ENCODE measurements around the gene SLCO1C1. TPM values are rescaled to one million over a fixed set of nuclear protein-coding genes. Genes with fewer than 3 reads are reported as not detected.

The SLCO1C1 gene
- total RNA-seq, 6 experiments from 2014 or later = not detected

DNA sequence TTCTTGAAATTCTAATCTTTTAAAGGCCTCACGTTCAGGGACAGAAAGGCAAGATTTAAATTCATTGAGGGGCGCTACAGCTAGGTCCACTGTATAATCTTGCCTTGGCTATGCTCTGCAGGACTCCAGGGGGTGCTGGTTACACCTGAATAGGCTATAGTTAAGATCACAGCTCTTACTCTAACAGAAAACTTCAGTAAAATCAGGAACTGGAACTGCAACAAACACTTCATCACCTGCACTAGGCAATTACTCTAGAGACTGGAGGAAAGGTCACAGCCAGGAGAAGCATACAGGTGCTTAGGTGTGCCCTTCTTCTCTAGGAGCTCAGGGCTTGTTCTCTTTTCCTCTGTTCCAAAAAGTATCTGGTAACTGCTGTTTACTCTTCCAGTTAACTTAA is 20.9 kb downstream of the SLCO1C1 start:
- H3K4me3 Mint-ChIP-seq = no peak overlapping the region
- DNase-seq = no peak
- H3K27me3 Mint-ChIP-seq (ENCODE audit: insufficient read depth) = no peaks in the 10 kb centered on the region
- no peaks in the 10 kb centered on the region for H3K36me3 Mint-ChIP-seq (ENCODE audit: low read depth)
- TF ChIP-seq, protein P1, sequence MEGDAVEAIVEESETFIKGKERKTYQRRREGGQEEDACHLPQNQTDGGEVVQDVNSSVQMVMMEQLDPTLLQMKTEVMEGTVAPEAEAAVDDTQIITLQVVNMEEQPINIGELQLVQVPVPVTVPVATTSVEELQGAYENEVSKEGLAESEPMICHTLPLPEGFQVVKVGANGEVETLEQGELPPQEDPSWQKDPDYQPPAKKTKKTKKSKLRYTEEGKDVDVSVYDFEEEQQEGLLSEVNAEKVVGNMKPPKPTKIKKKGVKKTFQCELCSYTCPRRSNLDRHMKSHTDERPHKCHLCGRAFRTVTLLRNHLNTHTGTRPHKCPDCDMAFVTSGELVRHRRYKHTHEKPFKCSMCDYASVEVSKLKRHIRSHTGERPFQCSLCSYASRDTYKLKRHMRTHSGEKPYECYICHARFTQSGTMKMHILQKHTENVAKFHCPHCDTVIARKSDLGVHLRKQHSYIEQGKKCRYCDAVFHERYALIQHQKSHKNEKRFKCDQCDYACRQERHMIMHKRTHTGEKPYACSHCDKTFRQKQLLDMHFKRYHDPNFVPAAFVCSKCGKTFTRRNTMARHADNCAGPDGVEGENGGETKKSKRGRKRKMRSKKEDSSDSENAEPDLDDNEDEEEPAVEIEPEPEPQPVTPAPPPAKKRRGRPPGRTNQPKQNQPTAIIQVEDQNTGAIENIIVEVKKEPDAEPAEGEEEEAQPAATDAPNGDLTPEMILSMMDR (IDR thresholded peaks at IDR 0.05) = no peak
- no peak overlapping the region for H3K27ac Mint-ChIP-seq
- no peaks in the 10 kb centered on the region for H3K4me1 Mint-ChIP-seq (ENCODE audit: low read depth)
- peaks cover 27% of the 10 kb centered on the region for H3K9me3 Mint-ChIP-seq

DNA sequence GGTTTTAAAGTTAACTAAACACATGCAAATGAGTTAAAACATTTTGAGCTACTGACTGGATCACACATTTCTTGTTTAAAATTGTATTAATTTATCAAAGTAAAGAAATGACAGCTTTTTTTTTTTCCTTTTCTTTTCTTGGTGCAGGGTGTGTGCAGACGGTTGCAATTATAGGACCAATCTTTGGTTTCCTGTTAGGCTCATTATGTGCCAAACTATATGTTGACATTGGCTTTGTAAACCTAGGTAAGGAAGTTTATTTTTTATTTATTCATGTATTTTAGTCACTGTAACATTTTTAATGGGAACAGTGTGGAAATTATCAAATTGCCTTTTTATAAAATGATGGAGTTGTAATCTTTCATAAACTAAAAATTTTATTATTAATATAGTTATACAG is 21.9 kb downstream of the SLCO1C1 start:
- Mint-ChIP-seq H3K27ac (no peak overlapping the region), H3K9me3 (peaks cover 27% of the 10 kb centered on the region), H3K4me3 (no peak overlapping the region), H3K27me3 (ENCODE audit: insufficient read depth) (no peaks in the 10 kb centered on the region), H3K4me1 (ENCODE audit: low read depth) (no peaks in the 10 kb centered on the region), H3K36me3 (ENCODE audit: low read depth) (no peaks in the 10 kb centered on the region)
- no peak for DNase-seq
- TF ChIP-seq, protein P1 (IDR thresholded peaks at IDR 0.05) = no peak

DNA sequence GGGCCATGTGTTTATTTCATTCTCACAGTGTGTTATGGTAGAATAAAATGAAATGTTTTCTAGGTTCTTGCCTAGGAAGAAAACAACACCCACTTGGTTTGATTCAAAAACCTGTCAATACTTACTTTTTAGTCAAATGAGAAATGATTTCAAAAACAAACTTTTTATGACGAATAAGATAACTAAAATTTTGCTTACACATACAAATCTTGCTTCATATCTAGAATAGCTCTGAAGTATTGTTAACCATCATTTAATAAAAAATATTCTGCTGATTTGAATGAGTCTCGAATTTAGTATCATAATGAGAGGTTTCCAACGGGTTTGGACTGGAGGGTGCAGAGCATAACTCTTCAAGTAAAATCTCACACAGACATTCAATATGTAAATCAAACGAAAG is 23.2 kb downstream of the SLCO1C1 start:
- H3K9me3 Mint-ChIP-seq = peaks cover 19% of the 10 kb centered on the region
- H3K27me3 Mint-ChIP-seq (ENCODE audit: insufficient read depth) = no peaks in the 10 kb centered on the region; the same call in 1 of the 2 replicates
- no peak overlapping the region for H3K27ac Mint-ChIP-seq
- no peaks in the 10 kb centered on the region for H3K36me3 Mint-ChIP-seq (ENCODE audit: low read depth)
- no peaks in the 10 kb centered on the region for H3K4me1 Mint-ChIP-seq (ENCODE audit: low read depth)
- DNase-seq = no peak
- H3K4me3 Mint-ChIP-seq = no peak overlapping the region
- TF ChIP-seq, protein P1 (IDR thresholded peaks at IDR 0.05) = no peak

DNA sequence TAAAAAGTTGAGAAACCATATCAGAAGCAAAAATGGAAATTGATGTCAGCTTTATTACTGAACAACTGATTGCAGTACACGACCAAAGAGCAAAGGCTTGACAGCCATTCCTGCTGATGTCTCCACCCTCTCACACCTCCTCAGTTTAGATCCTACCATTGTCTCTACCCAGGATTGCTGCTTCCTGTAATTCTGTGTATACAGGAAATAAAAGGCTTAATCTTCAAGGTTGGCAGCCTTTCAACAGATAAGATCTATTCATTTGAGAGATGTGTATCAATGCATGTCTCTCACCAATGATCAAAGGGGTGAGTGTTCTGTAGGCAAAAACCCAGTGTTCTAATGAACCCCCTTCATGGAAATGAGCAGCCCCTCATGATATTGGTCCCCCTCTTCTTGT is 27.0 kb downstream of the SLCO1C1 start:
- TF ChIP-seq, protein P1 (IDR thresholded peaks at IDR 0.05) = no peak
- Mint-ChIP-seq H3K4me3 (no peak overlapping the region), H3K36me3 (ENCODE audit: low read depth) (no peaks in the 10 kb centered on the region)

DNA sequence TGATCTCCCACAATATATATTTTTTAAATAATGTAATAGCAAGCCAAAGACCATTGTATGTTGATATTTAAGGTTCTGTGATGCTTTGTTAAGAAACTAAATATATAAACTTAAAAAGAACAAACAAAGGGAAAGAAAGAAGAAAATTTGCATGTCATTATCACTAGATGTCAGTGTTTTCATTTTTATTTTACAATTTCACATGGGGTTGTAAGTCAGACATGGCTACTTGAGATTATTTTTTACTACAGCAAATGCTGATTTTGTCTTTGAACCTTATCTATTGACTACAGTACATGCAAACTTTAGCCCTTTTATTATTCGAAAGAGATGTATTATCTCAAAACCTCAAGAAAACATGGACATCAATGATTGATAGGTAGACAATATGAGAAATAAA is 36.1 kb downstream of the SLCO1C1 start:
- H3K27ac Mint-ChIP-seq = no peak overlapping the region
- H3K9me3 Mint-ChIP-seq = peaks cover 34% of the 10 kb centered on the region
- no peaks in the 10 kb centered on the region for H3K36me3 Mint-ChIP-seq (ENCODE audit: low read depth)
- no peaks in the 10 kb centered on the region for H3K4me1 Mint-ChIP-seq (ENCODE audit: low read depth)
- no peaks in the 10 kb centered on the region; the same call in 1 of the 2 replicates for H3K27me3 Mint-ChIP-seq (ENCODE audit: insufficient read depth)
- H3K4me3 Mint-ChIP-seq = no peak overlapping the region
- TF ChIP-seq, protein P1 (IDR thresholded peaks at IDR 0.05) = no peak
- DNase-seq = no peak

More for the DNA sequence above, 27.0 kb downstream of the SLCO1C1 start:
- H3K9me3 Mint-ChIP-seq = peaks cover 10% of the 10 kb centered on the region
- no peaks in the 10 kb centered on the region for H3K4me1 Mint-ChIP-seq (ENCODE audit: low read depth)
- no peak overlapping the region for H3K27ac Mint-ChIP-seq
- DNase-seq = no peak
- no peaks in the 10 kb centered on the region; the same call in 1 of the 2 replicates for H3K27me3 Mint-ChIP-seq (ENCODE audit: insufficient read depth)

DNA sequence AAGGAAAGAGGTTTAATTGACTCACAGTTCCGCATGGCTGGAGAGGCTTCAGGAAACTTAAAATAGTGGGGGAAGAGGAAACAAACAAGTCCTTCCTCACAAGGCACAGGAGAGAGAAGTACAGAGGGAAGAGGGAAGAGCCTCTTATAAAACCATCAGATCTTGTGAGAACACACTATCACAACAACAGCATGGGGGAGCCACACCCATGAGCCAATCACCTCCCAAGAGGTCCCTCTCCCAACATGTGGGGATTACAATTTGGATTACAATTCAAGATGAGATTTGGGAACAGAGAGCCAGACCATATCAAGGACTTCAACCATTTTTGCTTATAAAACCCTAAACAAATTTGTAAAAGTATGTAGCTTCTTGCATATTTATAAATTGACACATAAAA is 45.8 kb downstream of the SLCO1C1 start:
- H3K9me3 Mint-ChIP-seq = peaks cover 19% of the 10 kb centered on the region
- TF ChIP-seq, protein P1 (IDR thresholded peaks at IDR 0.05) = no peak
- H3K27ac Mint-ChIP-seq = no peak overlapping the region
- no peak for DNase-seq
- no peaks in the 10 kb centered on the region for H3K36me3 Mint-ChIP-seq (ENCODE audit: low read depth)
- no peaks in the 10 kb centered on the region for H3K4me1 Mint-ChIP-seq (ENCODE audit: low read depth)
- H3K27me3 Mint-ChIP-seq (ENCODE audit: insufficient read depth) = no peaks in the 10 kb centered on the region
- no peak overlapping the region for H3K4me3 Mint-ChIP-seq

Measured in HFFc6 (cell line).